Mucosa of stomach (tissue), 1 donor: ENCODE data around the gene KRTAP13-1.

ENCODE experiments used
- H3K27me3 ChIP-seq: one replicate; pipeline ENCODE4 v1.7.0; 2013; ENCODE audit warnings: mild to moderate bottlenecking, low read length; ENCODE audit not compliant: control insufficient read depth, insufficient read depth
- H3K36me3 ChIP-seq: one replicate; pipeline ENCODE4 v1.7.0; 2013; ENCODE audit warnings: low read length; ENCODE audit not compliant: control insufficient read depth, insufficient read depth
- H3K4me1 ChIP-seq: one replicate; pipeline ENCODE4 v1.7.0; 2013; ENCODE audit warnings: mild to moderate bottlenecking, low read length; ENCODE audit not compliant: control insufficient read depth, insufficient read depth
- H3K4me3 ChIP-seq: one replicate; pipeline ENCODE4 v1.7.0; 2013; ENCODE audit warnings: low read length
- H3K9ac ChIP-seq: one replicate; pipeline ENCODE4 v1.7.0; 2013; ENCODE audit warnings: mild to moderate bottlenecking, low read length, moderate library complexity
- H3K9me3 ChIP-seq: one replicate; pipeline ENCODE4 v1.7.0; 2013; ENCODE audit warnings: mild to moderate bottlenecking, low read length, moderate library complexity; ENCODE audit not compliant: control insufficient read depth
- donor health status: Pancreatic carcinoma.

The KRTAP13-1 gene, protein sequence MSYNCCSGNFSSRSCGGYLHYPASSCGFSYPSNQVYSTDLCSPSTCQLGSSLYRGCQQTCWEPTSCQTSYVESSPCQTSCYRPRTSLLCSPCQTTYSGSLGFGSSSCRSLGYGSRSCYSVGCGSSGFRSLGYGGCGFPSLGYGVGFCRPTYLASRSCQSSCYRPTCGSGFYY

DNA sequence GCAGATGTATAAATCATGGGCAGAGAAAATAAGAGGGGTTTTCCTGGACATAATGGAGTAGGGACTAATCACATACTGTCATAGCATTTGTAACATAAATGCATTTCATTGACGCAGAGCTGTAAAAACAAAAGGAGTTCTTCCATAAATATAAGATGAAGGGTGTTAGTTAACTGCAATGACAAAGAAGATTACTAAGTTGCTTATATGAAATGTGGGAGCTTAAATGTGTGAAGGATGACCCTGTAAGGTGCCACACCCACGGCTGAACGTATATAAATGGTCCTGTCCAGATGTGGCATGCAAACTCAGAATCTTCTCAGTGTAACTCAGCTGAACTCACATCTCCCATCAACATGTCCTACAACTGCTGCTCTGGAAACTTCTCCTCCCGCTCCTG, at the start of gene KRTAP13-1:
Gene KRTAP13-1, plus strand, starts transcription at position 301 of the 400 bp plus-strand sequence. Its CDS starts 56 bp downstream, at position 357.
- Histone ChIP-seq H3K9ac (no peak within 1 kb of the TSS), H3K9me3 (no peaks in the 10 kb centered on the region), H3K27me3 (no peaks in the 10 kb centered on the region), H3K4me1 (no peaks in the 10 kb centered on the region), H3K4me3 (no peak within 1 kb of the TSS), H3K36me3 (no peaks in the 10 kb centered on the region)

DNA sequence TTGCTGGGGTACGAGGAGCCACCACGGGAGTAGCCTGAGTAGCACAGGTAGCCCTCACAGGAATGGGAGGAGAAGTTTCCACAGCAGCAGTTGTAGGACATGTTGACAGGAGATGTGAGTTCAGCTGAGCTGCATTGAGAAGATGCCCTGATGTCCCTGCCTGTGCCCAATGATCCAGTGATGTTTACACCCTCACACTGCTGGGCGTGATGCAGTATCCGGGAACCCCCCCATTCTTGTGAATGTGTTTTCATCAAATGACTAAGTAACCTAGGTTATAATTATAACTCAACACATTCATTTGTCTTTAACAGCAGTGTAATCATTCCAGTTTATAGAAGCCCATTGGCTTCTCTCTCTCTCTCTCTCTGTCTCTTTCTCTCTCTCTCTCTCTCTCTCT, 47.3 kb upstream of the KRTAP13-1 start, which contains the start of gene KRTAP23-1:
Gene KRTAP23-1, minus strand, starts transcription at position 101 of the 400 bp plus-strand sequence. Its CDS starts 0 bp downstream, at position 101.
- no peaks in the 10 kb centered on the region for H3K36me3 ChIP-seq
- no peak within 1 kb of the TSS for H3K4me3 ChIP-seq
- H3K9ac ChIP-seq = no peak within 1 kb of the TSS
- H3K27me3 ChIP-seq = no peaks in the 10 kb centered on the region
- no peaks in the 10 kb centered on the region for H3K4me1 ChIP-seq
- H3K9me3 ChIP-seq = no peaks in the 10 kb centered on the region

DNA sequence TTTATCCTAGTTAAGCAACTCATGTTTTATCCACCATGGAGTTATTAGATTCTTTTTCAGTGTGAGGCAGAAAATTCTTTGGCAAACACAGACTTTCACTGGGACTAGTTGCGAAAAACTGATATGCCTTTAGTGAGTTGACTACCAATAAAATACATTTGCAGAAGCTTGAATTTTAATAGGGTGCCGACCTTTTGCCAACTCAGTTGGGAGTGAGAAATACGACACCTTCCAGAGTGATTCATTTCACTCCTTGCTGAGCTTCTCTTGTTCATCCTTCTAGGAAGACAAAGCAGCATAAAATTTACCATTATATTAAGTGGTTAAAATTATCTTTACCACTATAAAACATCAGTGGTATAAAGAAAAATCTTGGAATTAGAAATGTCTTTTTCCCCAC, 46.3 kb upstream of the KRTAP13-1 start:
- Histone ChIP-seq H3K27me3 (no peaks in the 10 kb centered on the region), H3K4me3 (no peak overlapping the region), H3K36me3 (no peaks in the 10 kb centered on the region), H3K9ac (no peak overlapping the region), H3K9me3 (no peaks in the 10 kb centered on the region), H3K4me1 (no peaks in the 10 kb centered on the region)

DNA sequence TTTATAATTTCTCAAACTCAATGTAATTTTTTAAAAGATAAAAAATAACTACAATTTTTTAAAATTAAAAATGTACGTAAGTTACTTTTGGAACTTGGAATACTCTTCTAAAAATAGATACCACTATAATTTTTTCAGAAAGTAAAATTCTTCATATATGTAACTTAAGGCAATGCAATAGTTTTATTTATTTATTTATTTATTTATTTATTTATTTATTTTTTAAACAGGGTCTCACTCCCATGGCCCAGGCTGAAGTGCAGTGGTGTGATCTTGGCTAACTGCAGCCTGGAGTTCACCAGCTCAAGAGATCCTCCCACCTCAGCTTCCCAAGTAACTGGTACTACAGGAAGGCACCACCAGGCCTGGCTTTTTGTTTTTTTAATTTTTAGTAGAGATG, 44.3 kb upstream of the KRTAP13-1 start:
- H3K9ac ChIP-seq = no peak overlapping the region
- no peak overlapping the region for H3K4me3 ChIP-seq
- H3K4me1 ChIP-seq = no peaks in the 10 kb centered on the region
- H3K27me3 ChIP-seq = no peaks in the 10 kb centered on the region
- no peaks in the 10 kb centered on the region for H3K9me3 ChIP-seq
- H3K36me3 ChIP-seq = no peaks in the 10 kb centered on the region

DNA sequence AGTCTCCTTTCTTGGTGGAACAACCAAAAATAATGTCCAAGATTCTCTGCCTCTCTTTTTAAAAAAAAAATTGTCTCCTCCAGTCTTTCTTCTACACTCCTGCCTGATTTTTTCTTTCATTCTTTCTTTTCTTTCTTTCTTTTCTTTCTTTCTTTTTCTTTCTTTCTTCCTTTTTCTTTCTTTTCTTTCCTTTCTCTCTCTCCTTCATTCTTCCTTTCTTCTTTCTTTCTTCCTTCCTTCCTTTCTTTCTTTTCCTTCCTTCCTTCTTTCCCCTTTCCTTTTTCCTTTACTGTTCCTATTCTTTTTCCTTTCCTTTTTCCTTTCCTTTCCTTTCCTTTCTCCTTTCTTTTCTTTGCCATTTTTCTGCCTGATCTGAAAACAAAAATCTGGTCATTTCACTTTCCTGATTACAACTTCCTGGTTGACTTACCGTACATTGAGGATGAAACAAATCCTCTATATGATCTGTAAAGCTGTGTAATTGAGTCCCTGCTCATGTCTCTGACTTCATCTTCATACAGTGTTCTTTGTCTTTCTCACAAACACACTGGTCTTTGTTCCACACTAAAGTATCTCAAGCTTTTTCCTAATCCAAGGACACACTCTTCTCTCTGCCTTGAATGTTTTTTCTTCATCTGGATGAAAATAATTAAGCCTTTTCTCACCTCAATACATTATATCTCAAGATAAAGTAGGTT, 41.4 kb upstream of the KRTAP13-1 start:
- Histone ChIP-seq H3K9ac (no peak overlapping the region), H3K4me3 (no peak overlapping the region), H3K36me3 (no peaks in the 10 kb centered on the region), H3K9me3 (no peaks in the 10 kb centered on the region), H3K4me1 (no peaks in the 10 kb centered on the region), H3K27me3 (no peaks in the 10 kb centered on the region)

DNA sequence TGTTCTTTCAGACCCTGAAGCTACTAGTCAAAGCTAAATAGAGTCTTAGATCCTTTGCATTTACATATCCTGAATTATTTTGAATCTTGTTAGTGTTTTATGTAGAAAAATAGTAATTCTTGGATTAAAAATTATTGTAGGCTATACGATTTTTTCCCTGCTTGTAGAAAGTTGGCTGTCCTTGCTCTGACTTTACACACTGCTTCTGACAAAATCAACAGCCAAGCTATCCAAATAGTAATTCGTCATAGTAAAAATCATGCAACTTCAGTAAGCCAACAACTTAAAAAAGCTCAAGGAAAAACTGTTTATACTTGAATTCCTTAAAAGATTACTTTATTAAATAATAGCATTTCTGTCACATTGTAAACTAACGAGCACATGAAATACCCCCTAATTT, 39.9 kb upstream of the KRTAP13-1 start:
- Histone ChIP-seq H3K27me3 (no peaks in the 10 kb centered on the region), H3K4me3 (no peak overlapping the region), H3K36me3 (no peaks in the 10 kb centered on the region), H3K4me1 (no peaks in the 10 kb centered on the region), H3K9ac (no peak overlapping the region), H3K9me3 (no peaks in the 10 kb centered on the region)

DNA sequence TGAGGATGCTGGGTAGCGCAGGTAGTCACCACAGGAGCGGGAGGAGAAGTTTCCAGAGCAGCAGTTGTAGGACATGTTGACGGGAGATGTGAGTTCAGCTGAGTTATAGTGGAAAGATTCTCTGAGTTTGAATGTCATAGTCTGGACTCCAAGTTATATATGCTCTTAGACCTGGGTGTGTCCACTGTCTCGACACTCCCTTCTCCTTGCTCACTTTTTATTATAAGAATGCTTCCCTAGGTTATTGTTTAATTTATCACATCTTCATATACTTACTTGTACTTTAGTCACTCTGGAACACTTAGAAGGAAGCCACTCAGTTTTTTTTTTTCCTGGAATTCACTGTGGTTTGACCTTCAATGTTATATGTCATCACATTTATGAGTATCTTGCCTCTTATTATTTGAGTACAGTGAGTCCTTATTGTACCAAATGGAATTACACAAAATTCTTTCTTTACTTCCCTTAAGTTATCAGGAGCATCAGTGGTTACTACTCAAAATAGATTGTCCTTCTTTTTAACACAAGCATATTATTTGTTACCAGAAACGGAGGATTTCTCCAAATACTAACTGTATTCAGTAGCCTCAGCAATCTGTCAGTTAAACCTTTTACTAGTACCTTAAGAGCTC, 23.6 kb upstream of the KRTAP13-1 start, which contains the start of gene KRTAP13-2:
Gene KRTAP13-2, minus strand, starts transcription at position 133 of the 632 bp plus-strand sequence. Its CDS starts 58 bp downstream, at position 75.
- H3K27me3 ChIP-seq = no peaks in the 10 kb centered on the region
- no peaks in the 10 kb centered on the region for H3K4me1 ChIP-seq
- no peak within 1 kb of the TSS for H3K9ac ChIP-seq
- H3K36me3 ChIP-seq = no peaks in the 10 kb centered on the region
- no peaks in the 10 kb centered on the region for H3K9me3 ChIP-seq
- H3K4me3 ChIP-seq = no peak within 1 kb of the TSS

DNA sequence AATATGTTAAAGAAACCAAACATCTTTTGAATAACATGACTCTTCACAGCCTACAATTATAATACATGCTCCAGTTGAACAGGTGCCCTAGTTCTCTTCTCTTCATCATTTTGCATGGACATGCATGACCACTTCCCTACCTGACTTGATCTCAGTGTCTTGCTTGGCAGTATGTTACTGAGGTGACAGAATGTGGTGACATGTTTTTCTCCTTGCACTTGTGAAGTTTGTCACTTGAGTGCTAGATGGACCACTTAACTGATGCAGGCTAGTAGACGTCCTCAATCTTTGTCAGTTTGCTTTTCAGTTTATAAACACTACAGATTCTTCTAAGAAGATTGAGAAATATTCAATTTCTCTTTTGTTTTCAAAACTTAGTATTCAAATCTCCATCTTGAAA, 13.6 kb upstream of the KRTAP13-1 start:
- H3K9ac ChIP-seq = no peak overlapping the region
- H3K27me3 ChIP-seq = no peaks in the 10 kb centered on the region
- H3K9me3 ChIP-seq = no peaks in the 10 kb centered on the region
- no peak overlapping the region for H3K4me3 ChIP-seq
- H3K36me3 ChIP-seq = no peaks in the 10 kb centered on the region
- H3K4me1 ChIP-seq = no peaks in the 10 kb centered on the region

DNA sequence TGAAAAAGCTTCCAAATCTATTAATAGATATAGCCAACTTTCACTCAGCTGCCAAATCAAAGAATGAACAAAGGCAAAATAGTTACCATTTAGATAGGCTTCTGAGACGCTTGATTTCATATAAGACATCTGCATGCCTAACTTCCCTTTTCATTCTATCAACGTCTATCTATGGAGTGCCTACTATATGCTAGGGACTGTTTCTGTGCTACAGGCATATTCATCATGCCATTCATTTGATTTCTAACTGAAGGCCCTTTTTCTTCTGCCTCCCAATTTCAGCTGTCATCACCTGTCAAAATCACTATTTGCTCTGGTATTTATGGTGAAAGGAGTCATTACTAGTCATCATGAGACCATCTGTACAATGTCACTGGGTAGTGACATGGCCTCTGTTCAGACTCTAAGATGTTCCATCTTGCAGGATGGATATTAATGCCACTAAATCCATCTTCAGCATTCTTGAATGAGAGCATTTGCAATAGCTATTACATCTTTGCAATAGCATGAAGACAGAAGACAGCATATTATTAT, 4.3 kb upstream of the KRTAP13-1 start:
- H3K27me3 ChIP-seq = no peaks in the 10 kb centered on the region

DNA sequence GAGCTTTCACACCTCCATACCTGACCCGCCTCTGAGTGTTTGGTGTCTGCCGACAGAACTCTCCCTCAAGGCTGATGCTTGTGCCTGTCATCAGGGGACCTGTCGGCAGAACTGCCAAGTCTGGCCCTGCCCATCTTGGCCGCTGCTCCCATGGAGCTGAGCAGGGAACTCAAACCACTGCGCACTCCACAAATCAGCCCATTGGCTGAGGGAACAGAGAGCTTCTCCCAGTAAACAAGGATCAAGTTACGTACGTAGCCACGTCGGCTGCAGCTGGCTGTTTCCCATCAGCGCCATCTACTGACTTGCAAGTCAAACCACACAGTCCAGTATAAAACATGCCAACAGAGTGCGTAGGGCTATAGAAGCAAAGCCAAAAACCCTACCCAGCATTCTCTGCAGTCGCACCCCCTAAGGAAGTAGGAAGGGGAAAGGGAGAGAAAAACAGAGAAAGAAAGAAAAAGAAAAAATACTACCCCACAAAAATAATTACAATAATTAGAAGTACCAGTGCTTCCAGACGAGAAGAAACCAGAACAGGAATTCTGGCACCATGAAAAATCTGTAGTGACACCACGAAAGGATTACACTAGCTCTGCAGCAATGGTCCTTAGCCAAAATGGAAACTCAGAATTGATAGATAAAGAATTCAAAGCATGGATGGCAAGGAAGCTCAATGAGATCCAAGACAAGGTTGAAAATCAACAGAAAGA, 13.1 kb downstream of the KRTAP13-1 start:
- no peak overlapping the region for H3K4me3 ChIP-seq
- no peaks in the 10 kb centered on the region for H3K4me1 ChIP-seq
- H3K27me3 ChIP-seq = no peaks in the 10 kb centered on the region
- no peaks in the 10 kb centered on the region for H3K36me3 ChIP-seq
- H3K9ac ChIP-seq = no peak overlapping the region
- no peaks in the 10 kb centered on the region for H3K9me3 ChIP-seq

More for the DNA sequence above, 4.3 kb upstream of the KRTAP13-1 start:
- H3K9ac ChIP-seq = no peak overlapping the region
- H3K36me3 ChIP-seq = no peaks in the 10 kb centered on the region
- H3K9me3 ChIP-seq = no peaks in the 10 kb centered on the region
- no peaks in the 10 kb centered on the region for H3K4me1 ChIP-seq
- no peak overlapping the region for H3K4me3 ChIP-seq

DNA sequence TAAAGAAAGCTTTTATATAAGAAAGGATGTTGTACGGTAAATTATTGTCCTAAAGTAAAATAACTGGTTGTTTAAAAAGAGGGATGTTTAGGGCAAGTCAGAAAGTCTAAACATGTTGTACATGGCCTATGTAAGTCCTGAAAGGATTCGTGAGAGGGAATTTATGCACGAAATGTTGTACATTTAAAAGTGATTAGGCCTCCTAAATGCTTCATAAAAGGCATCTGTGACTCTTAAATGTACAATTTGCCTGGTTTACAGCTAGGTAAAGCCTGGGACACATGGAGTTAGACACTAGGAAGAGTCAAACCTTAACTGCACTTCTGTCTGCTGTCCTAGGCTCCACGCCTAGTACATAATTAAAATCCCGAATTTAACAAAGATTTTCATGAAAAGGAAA, 20.2 kb downstream of the KRTAP13-1 start:
- no peaks in the 10 kb centered on the region for H3K36me3 ChIP-seq

More for the DNA sequence above, 20.2 kb downstream of the KRTAP13-1 start:
- no peak overlapping the region for H3K9ac ChIP-seq
- H3K9me3 ChIP-seq = no peaks in the 10 kb centered on the region
- H3K4me3 ChIP-seq = no peak overlapping the region
- no peaks in the 10 kb centered on the region for H3K4me1 ChIP-seq
- no peaks in the 10 kb centered on the region for H3K27me3 ChIP-seq
